ENCODE data around the gene EZH1.

EZH1 gene

DNA sequence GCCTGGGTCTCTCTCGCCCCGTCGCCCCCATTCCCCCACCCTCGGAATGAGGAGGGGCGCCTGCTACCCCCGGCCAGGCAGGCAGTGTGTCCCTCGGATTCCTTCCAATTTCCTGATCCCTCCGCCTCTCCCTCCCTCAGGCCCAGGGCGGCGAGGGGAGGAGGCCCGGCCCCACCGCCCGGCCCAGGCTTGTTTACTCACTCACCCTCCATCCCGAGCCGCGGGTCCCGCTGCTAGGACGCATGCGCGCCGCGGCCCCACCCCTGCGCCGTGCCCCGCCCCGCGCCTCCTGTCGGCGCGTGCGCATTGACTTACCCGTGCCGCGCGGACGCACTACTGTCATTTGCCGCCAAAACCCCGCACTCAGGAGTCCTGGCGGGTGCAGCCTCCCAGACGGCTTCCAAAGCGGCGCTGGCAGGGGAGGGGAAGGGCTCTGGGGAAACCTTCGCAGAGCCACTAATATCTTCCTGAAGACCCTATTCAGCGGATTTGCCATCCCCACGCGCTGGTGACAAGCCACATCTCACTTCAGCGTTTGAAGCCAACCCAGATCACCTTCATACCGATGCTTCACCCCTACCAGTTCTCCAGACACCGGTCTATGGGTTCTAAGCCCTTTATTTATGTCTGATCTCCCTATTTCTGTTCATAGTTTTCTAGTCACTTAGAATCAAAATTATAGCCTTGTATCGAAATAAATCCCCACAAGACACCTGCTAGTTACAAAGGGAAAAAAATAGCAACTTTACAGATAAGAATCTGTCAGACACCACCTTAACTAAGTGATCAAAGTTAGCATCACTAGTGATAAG is at the start of gene EZH1:
Gene EZH1, minus strand, starts transcription at position 235 of the 812 bp plus-strand sequence. CDS start 16,099 bp downstream, outside the sequence.
- DNase-seq (ENCODE audit: low read depth, low spot score), result peak; percentile 51

DNA sequence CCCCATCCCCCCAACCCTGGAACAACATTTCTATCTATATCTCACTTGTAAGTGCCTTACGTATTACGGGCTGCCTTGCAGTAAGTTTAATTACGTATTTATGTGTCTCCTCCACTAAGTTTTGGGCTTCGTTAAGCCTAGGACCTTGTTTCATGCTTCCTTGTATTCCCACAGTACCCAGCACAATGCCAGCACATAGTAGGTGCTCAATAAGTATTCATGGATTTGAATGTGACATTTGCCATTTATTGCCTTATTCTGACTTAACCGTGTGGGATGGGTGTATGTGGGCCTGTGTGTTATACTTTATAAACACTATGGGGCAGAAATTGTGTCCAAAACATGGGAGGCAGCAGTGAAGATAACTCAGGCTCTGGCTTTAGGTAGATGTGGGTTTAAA is 47.7 kb upstream of the EZH1 start:
- DNase-seq (ENCODE audit: low read depth, low spot score), result no peak

DNA sequence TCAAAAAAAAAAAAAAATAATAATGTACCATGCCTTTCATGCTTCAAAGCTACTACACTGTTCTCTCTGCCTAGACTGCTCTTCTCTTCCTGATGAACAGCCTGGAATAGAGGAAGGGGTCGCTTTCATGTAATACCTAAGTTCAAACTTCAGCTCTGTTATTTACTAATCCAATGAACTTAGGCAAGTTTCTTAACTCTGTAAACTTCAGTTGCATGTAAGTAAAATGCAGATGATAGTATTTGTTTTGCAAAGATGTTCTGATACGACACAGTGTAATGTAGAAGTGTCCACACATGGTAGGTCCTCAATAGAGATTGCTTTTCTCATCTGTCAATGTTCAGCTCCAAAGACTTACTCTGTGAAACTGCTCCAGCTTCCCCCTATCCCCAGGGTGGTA is 47.1 kb upstream of the EZH1 start:
- DNase-seq (ENCODE audit: low read depth, low spot score), result no peak

DNA sequence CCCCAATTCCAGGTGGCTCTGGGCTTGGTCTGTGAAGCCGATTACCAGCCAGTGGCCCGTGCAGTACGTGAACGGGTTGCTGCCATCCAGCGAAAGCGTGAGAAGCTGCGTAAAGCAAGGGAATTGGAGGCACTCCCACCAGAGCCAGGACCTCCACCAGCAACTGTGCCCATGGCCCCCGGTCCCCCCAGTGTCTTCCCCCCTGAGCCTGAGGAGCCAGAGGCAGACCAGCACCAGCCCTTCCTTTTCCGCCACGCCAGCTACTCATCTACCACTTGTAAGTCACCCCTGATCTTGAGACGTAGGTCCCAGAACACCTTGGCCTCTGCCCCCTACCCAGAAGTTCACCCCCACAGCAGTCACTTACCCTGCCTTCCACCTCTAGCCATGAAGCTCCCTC is 42.4 kb upstream of the EZH1 start:
- no peak for DNase-seq (ENCODE audit: low read depth, low spot score)

GRCh38 chr17:42784811-42785592 is 40.2 kb upstream of the EZH1 start:
- no peak for DNase-seq (ENCODE audit: low read depth, low spot score)

- DNase-seq (ENCODE audit: low read depth, low spot score), result no peak
These were observed 39.6 kb upstream of the EZH1 start for GRCh38 chr17:42784409-42784808.

DNA sequence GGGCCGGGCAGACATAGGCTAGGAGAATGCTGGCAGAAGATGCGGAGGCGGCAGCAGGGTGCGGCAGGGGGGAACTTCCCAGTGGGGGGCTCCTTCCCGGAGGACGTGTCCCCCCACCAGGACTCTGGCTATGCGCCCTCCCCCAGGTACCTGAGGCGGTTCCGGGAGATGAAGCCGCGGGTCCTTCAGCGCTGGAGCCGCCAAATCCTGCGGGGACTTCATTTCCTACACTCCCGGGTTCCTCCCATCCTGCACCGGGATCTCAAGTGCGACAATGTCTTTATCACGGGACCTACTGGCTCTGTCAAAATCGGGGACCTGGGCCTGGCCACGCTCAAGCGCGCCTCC is 38.9 kb upstream of the EZH1 start:
- no peak for DNase-seq (ENCODE audit: low read depth, low spot score)

DNA sequence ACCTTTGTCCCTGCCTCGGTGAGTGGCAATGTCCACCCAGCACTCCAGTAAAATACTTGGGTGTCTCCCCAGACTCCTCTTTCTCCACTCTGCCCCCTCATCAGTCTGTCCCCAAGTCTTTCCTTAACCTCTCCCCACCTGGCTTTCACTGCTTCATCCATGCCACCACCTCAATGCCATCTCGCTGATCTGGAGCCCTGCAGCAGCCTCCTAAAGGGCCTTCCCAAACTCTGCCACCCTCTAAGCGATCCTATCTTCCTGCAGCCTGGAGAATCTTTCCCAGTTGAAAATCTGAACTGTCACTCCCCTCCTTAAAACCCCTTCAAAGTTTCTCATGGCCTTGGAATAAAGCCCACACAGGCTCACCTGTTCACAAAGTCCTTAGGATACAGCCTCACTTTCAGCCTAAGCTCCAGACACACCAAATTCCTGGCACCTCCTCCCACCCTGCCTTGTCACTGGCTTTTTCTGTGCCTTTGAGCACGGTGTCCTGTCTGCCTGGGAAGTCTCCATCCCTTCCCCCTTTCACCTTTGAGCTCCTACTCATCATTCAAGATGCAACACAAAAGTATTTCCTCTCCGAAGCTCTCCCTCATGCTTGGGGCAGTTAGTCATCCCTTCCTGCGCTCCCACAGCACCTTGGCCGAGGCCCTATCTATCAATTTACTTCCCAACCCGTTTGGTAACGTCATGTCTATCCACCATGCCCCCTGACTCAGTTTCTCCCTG is 38.4 kb upstream of the EZH1 start:
- DNase-seq (ENCODE audit: low read depth, low spot score), result no peak

DNA sequence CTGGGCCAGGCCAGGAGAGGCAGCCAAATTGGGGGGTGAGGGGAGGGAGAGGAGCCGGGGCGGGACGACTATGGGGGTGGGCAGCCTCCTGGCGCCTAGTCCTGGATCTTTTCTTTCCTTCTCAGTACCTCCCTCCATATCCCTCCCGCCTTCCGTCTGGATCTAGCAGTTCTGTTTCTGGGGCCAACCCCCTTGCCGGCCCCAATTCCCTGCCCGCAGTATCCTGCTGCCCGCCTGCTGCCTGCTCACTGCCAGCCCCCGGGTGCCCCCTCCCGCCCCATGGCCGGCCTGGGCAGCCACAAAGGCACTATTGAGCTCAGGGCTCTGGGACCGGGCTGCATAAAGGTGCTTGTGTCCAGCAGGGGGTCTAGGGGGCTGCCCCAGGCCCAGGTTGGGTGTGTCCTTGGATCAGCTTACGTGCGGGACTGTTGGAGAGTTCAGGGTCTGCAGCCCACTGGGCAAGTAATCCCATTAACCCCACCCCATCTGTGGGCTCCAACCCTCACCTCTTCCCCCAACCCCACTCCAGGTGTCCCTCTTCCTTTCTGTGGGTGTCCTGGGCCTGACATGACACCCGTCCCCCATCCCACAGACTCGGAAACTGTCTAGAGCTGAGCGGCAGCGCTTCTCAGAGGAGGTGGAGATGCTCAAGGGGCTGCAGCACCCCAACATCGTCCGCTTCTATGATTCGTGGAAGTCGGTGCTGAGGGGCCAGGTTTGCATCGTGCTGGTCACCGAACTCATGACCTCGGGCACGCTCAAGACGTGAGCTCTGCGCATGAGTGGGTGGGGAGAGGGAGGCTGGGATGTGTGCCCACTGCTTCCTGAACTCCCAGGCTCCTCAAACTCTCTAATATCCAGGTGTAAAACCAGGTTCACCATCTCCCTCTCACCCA is 37.6 kb upstream of the EZH1 start:
- DNase-seq (ENCODE audit: low read depth, low spot score), result no peak

DNA sequence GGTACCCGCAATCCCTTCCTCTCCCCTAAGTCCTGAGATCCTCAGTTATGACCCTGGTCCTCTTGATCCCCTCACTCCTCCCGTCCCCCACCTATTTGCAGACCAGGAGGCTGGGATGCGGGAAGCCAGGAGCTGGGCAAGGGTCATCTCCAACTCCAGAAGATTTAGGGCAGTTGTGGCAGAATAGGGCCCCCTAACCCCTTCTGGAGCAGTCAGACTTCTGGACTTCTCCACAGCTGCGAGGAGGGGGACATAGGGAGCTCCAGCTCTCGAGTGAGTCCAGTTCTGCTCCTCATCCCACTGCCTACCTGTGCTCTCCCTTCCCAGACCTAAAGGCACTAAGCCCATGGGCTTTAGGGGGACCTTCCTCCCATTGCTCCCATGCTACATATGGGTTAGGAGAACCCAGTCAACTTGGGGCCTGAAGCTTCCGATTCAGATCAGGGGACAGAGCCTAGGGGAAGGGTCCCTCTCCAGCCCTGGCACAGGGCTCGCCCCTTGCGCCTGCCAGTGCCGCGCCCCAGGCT is 36.9 kb upstream of the EZH1 start:
- no peak for DNase-seq (ENCODE audit: low read depth, low spot score)

DNA sequence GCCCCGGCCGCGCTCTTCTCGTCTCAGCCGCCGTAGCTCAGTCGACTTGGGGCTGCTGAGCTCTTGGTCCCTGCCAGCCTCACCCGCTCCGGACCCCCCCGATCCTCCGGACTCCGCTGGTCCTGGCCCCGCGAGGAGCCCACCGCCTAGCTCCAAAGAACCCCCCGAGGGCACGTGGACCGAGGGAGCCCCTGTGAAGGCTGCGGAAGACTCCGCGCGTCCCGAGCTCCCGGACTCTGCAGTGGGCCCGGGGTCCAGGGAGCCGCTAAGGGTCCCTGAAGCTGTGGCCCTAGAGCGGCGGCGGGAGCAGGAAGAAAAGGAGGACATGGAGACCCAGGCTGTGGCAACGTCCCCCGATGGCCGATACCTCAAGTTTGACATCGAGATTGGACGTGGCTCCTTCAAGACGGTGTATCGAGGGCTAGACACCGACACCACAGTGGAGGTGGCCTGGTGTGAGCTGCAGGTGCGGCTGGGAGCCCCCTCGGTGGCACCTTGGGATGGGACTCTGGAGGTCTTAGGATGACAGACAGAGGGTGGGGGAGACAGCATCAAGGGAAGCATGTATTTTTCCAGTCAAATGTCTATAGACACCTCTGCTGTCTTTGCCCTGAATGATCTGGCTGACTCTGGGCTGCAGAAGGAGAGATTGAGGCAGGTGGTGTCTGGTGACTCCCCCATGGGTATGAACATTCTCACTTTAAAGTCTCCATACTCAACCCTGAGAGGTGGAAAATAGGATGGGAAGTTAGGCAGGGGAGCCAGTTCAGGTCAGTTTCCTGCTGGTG is 36.2 kb upstream of the EZH1 start:
- no peak for DNase-seq (ENCODE audit: low read depth, low spot score)

DNA sequence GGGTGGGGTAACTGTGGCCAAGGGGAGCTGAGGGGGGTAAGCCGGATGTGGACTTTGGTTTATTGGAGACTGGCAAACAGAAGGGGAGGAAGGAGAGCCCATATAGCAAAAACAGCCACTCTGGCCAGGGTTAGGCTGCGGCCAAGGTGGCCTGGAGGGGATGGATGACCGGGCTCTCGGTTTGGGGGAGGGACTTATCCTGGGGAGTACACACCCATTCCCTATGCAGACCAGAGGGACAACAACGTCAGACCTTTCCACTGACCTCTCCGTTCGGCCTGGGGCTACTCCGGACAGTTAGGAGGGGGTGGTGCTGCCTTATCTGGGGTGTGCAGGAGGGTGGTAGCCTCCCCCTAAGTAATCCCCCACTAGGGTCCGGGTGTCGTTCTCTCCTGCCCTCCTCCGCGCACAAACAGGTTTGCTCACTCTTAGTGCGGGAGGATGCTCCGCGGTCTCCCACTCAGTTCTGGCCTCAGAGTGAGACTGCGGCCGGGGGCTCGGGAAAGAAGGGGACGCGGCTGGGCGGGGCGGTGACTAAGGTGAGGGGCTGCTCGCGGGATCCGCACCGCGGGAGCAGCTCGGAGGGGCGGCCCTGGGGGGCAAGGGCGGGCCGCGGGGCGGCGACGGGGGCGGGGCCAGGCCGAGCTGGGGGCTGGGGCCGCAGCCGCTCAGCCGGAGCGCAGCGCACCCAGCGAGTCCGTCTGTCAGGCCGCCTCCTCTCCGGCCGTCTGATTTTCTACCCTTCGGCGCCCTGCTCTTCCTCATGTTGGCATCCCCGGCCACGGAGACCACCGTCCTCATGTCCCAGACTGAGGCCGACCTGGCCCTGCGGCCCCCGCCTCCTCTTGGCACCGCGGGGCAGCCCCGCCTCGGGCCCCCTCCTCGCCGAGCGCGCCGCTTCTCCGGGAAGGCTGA is 35.4 kb upstream of the EZH1 start, which contains the start of gene WNK4:
Gene WNK4, plus strand, starts transcription at position 675 of the 915 bp plus-strand sequence. Its CDS starts 89 bp downstream, at position 764.
- no peak for DNase-seq (ENCODE audit: low read depth, low spot score)

DNA sequence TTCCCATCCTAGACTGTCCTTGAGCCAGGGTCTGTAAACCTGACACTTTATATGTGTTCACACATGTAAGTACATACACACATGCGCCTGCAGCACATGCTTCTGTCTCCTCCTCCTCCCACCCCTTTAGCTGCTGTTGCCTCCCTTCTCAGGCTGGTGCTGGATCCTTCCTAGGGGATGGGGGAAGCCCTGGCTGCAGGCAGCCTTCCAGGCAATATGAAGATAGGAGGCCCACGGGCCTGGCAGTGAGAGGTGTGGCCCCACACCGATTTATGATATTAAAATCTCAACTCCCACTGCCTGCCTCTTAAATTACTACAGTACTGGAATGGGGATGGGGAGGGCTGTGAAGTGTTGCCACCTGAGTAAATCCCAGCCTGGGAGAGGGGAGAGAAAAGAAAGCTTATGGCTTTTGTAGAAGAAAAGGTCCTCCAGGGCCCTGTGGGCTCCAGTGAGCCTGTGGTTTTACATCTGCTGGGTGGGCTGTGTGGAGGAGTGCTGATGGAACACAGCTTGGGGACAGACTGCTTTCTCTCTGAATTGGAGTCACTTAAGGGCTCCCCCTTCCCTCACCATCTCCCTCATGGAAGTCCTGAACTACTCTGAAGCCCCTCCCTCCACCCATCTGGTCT is 34.6 kb upstream of the EZH1 start:
- no peak for DNase-seq (ENCODE audit: low read depth, low spot score)

- DNase-seq (ENCODE audit: low read depth, low spot score), result no peak
These were observed 33.7 kb upstream of the EZH1 start for GRCh38 chr17:42778570-42778969.

DNA sequence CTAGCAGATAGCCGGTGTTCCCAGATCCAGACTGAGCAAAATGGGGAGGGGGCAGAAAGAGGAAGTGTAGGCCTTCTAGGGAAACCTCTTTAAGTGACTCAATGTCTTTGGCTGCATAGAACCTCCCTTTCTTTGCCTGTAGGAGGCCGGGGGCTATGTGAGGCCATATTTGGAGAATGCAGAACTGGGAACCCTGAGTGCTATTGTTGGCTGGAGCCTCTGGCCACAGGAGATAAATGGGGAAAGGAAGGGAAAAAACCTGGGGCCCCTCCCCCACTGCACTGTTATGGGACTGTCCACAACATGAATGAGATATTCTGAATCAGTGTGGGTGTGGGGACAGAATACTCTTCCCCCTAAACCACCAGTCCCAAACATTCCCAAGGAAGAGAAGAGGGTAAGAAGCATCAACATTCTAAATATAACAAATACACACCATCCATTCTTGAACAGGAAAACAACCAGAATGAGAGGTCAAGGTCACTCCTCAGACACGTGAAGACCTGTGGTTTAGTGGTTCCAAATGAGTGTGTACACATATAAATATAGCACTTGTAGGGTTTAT is 30.8 kb upstream of the EZH1 start:
- DNase-seq (ENCODE audit: low read depth, low spot score), result no peak

- no peak for DNase-seq (ENCODE audit: low read depth, low spot score)
These were observed 29.4 kb upstream of the EZH1 start for GRCh38 chr17:42774066-42774745.

GRCh38 chr17:42773290-42774035 is 28.6 kb upstream of the EZH1 start, which contains the start of gene VPS25:
VPS25 (plus strand) TSS chr17:42773449; CDS start chr17:42773476, 27 bp downstream.
- DNase-seq (ENCODE audit: low read depth, low spot score), result peak; percentile 49
